K562 (cell line): ENCODE measurements around the gene CACNA2D4. TPM values are rescaled to one million over a fixed set of nuclear protein-coding genes. Genes with fewer than 3 reads are reported as not detected.

ENCODE experiments used
- ADNP ChIP-seq: fragments of 200-800 bp; sonication (Bioruptor generic); IDR thresholded peaks from 2 replicates; pipeline ENCODE4 v1.6.1; 2016; ENCODE audit warnings: missing genetic modification characterization, missing compliant biosample characterization
- ARID4B ChIP-seq: sonication (generic); formaldehyde crosslinking; IDR thresholded peaks from 2 replicates; pipeline ENCODE4 v1.8.0; 2022; ENCODE audit warnings: mild to moderate bottlenecking, missing genetic modification reagents
- ATF7 ChIP-seq: fragments of 450-650 bp; IDR thresholded peaks from 2 replicates; pipeline ENCODE4 v1.7.1; 2014; ENCODE audit warnings: mild to moderate bottlenecking, moderate library complexity
- C11orf30 ChIP-seq: fragments of 450-650 bp; IDR thresholded peaks from 2 replicates; pipeline ENCODE4 v1.6.1; 2016; ENCODE audit warnings: low read depth, mild to moderate bottlenecking
- CBX8 ChIP-seq: fragments of 200-600 bp; sonication (generic); IDR thresholded peaks from 2 replicates; pipeline ENCODE4 v1.6.1; 2012; ENCODE audit warnings: borderline replicate concordance, mixed run types, low read depth, mild to moderate bottlenecking, moderate library complexity, mixed read lengths, low read length, control low read depth, inconsistent platforms; ENCODE audit not compliant: poor library complexity, severe bottlenecking; ENCODE audit errors: extremely low read depth
- CXXC5 ChIP-seq: fragments of 250-450 bp; sonication (Bioruptor Pico); IDR thresholded peaks from 2 replicates; pipeline ENCODE4 v1.8.0; 2022; ENCODE audit warnings: inconsistent platforms, mild to moderate bottlenecking, moderate library complexity
- GTF2E2 ChIP-seq: fragments of 200-800 bp; sonication (Bioruptor generic); IDR thresholded peaks from 2 replicates; pipeline ENCODE4 v1.6.1; 2016; ENCODE audit warnings: missing genetic modification characterization, missing compliant biosample characterization
- KLF16 ChIP-seq: IDR thresholded peaks from 2 replicates; pipeline ENCODE4 v1.6.1; 2016; ENCODE audit warnings: antibody characterized with exemption
- MTF1 ChIP-seq: fragments of 250-450 bp; sonication (Bioruptor Pico); IDR thresholded peaks from 2 replicates; pipeline ENCODE4 v1.9.0; 2021; ENCODE audit warnings: moderate library complexity, mild to moderate bottlenecking, inconsistent platforms, borderline replicate concordance
- NFIC ChIP-seq: fragments of 450-650 bp; IDR thresholded peaks from 2 replicates; pipeline ENCODE4 v1.6.1; 2017; ENCODE audit warnings: mild to moderate bottlenecking, inconsistent platforms
- NR2F6 ChIP-seq: fragments of 450-650 bp; formaldehyde crosslinking; IDR thresholded peaks from 2 replicates; pipeline ENCODE4 v1.4.0; 2020; ENCODE audit warnings: mild to moderate bottlenecking
- PCBP1 ChIP-seq: fragments of 200-400 bp; formaldehyde crosslinking; IDR thresholded peaks from 2 replicates; pipeline ENCODE4 v1.6.1; 2018; ENCODE audit warnings: mild to moderate bottlenecking, low read depth, low read length; ENCODE audit not compliant: poor library complexity, severe bottlenecking
- PHTF2 ChIP-seq: fragments of 250-450 bp; sonication (Bioruptor Pico); IDR thresholded peaks from 2 replicates; pipeline ENCODE4 v1.5.0; 2021; ENCODE audit warnings: mild to moderate bottlenecking
- SIN3B ChIP-seq: fragments of 450-650 bp; IDR thresholded peaks from 2 replicates; pipeline ENCODE4 v1.6.1; 2017; ENCODE audit warnings: low read depth, mild to moderate bottlenecking, moderate library complexity
- SOX6 ChIP-seq: fragments of 450-650 bp; IDR thresholded peaks from 2 replicates; pipeline ENCODE4 v1.6.1; 2014; ENCODE audit warnings: mild to moderate bottlenecking
- ZBTB43 ChIP-seq: sonication (generic); formaldehyde crosslinking; IDR thresholded peaks from 2 replicates; pipeline ENCODE4 v1.8.0; 2023; ENCODE audit warnings: mild to moderate bottlenecking, missing genetic modification reagents
- ZBTB9 ChIP-seq: fragments of 450-650 bp; formaldehyde crosslinking; IDR thresholded peaks from 2 replicates; pipeline ENCODE4 v1.4.0; 2020; ENCODE audit warnings: mild to moderate bottlenecking, moderate library complexity
- ZC3H8 ChIP-seq: fragments of 450-650 bp; IDR thresholded peaks from 2 replicates; pipeline ENCODE4 v1.6.1; 2017
- ZFP36 ChIP-seq: fragments of 150-350 bp; IDR thresholded peaks from 2 replicates; pipeline ENCODE4 v1.6.1; 2018; ENCODE audit warnings: low read length, low read depth; ENCODE audit not compliant: partially characterized antibody
- ZNF217 ChIP-seq: sonication (generic); formaldehyde crosslinking; IDR thresholded peaks from 2 replicates; pipeline ENCODE4 v1.8.0; 2022; ENCODE audit warnings: mild to moderate bottlenecking, missing genetic modification reagents
- ZNF324 ChIP-seq: fragments of 250-450 bp; sonication (Bioruptor Pico); IDR thresholded peaks from 2 replicates; pipeline ENCODE4 v1.4.0; 2020; ENCODE audit warnings: mild to moderate bottlenecking
- polyA plus RNA-seq, 8 experiments: library from polyadenylated mRNA; depleted of rRNA in 4 of 8; stranded (reverse) in 5 of 8; unstranded in 3 of 8; fragments of >200 nt; fragmentation: Nextera tagmentation in 2 of 8; fragmentation: Illumina TruSeq in 1 of 8; extraction: Ambion mirVana in 2 of 8; extraction: Trizol in 1 of 8; gene quantifications; 2 replicates each; pipeline versions ENCODE4 v1.2.1 to v1.2.3, GENCODE V29; 2011 to 2014; ENCODE audit warnings: inconsistent platforms in 1 of 8, missing spikeins in 1 of 8
- total RNA-seq, 7 experiments: library from RNA; depleted of rRNA in 6 of 7; stranded (reverse); fragments of >200 nt in 6 of 7; fragmentation: Illumina TruSeq in 2 of 7; extraction: Trizol in 2 of 7; gene quantifications; 2 replicates each; pipeline versions ENCODE4 v1.2.1 to v1.2.3, GENCODE V29; 2011 to 2021; ENCODE audit warnings: low replicate concordance in 1 of 7

The CACNA2D4 gene
- total and polyA plus RNA-seq, 9 of the 15 experiments (the other 6 are each of a cell fraction or from before 2014, with no cell fraction given), result 0.04 to 0.69 (median 0.40) TPM; not detected in 3

- TF ChIP-seq MTF1, result no peak
- no peak for TF ChIP-seq PCBP1
- no peak for TF ChIP-seq ATF7
- 0 out of 2 replicates have a peak, but pooled peaks have one; percentile 34 for TF ChIP-seq ADNP (tag)
- TF ChIP-seq PHTF2, result no peak
- TF ChIP-seq SOX6, result no peak
- TF ChIP-seq ARID4B (CRISPR knock-in tag), result no peak
- TF ChIP-seq NFIC, result peak; percentile 25; the same call in 1 of the 2 replicates
- TF ChIP-seq ZBTB9 (CRISPR knock-in tag), result no peak
- TF ChIP-seq KLF16, result peak; percentile 71; the same call in 1 of the 2 replicates
- TF ChIP-seq SIN3B, result no peak
- TF ChIP-seq ZC3H8, result no peak
- TF ChIP-seq ZBTB43 (CRISPR knock-in tag), result no peak
- no peak for TF ChIP-seq ZFP36
- no peak for TF ChIP-seq ZNF217 (CRISPR knock-in tag)
- peak; percentile 55 for TF ChIP-seq CXXC5 (CRISPR knock-in tag)
- TF ChIP-seq C11orf30, result no peak
- no peak for TF ChIP-seq ZNF324 (CRISPR knock-in tag)
- no peak for TF ChIP-seq CBX8
- no peak for TF ChIP-seq GTF2E2
- TF ChIP-seq NR2F6 (CRISPR knock-in tag), result no peak
These were observed 1.0 kb downstream of the CACNA2D4 start (continued) for GRCh38 chr12:1917172-1918070.
